ENCODE results near the gene UBAC1. TPM values are rescaled to one million over a fixed set of nuclear protein-coding genes. Genes with fewer than 3 reads are reported as not detected.
A peak's percentile ranks its signal among the peaks of the same experiment; 100 is the strongest.

UBAC1 gene
- total RNA-seq, 1 donor from 2014 or later, result 33.8 TPM

DNA sequence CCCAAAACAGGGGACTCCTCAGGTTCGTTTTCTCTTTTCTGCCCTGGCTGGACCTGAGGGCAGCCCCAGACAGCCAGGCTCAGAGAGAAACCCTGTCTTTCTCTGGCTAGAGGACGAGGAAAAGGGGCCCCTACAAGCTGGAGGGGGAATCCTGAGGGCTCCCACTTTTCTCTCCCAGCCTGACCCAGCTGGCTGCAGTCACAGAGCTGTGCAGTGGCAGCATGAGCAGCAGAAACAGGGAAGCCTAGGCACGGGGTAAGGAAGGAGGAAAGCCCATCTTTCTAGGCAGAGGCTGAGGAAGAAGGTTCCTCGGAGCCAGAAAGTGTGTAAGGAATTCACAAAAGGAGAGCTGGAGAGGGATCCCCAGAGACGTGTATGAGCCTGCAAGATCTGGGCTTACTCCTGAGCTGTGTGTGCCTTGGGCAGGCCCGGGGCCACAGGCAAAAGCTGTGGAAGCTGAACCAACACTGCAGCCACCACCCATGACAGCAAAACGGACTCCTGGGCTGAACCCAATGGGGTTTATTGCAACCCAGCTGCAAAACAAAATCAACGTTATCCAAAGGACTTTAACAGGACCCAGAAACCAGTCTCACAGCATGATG, 70.0 kb downstream of the UBAC1 start:
- Mint-ChIP-seq H3K4me3 (no peak overlapping the region), H3K27me3 (ENCODE audit: low read depth) (no peaks in the 10 kb centered on the region), H3K4me1 (peaks cover 59% of the 10 kb centered on the region), H3K9me3 (peaks cover 22% of the 10 kb centered on the region), H3K27ac (peak overlapping the region; percentile 84), H3K36me3 (peaks cover 22% of the 10 kb centered on the region)
- no peak for TF ChIP-seq CTCF (IDR thresholded peaks at IDR 0.05; ENCODE audit: unreplicated experiment)
- DNase-seq (ENCODE audit: low spot score in 2 of 2, unreplicated experiment in 2 of 2), result no peak

DNA sequence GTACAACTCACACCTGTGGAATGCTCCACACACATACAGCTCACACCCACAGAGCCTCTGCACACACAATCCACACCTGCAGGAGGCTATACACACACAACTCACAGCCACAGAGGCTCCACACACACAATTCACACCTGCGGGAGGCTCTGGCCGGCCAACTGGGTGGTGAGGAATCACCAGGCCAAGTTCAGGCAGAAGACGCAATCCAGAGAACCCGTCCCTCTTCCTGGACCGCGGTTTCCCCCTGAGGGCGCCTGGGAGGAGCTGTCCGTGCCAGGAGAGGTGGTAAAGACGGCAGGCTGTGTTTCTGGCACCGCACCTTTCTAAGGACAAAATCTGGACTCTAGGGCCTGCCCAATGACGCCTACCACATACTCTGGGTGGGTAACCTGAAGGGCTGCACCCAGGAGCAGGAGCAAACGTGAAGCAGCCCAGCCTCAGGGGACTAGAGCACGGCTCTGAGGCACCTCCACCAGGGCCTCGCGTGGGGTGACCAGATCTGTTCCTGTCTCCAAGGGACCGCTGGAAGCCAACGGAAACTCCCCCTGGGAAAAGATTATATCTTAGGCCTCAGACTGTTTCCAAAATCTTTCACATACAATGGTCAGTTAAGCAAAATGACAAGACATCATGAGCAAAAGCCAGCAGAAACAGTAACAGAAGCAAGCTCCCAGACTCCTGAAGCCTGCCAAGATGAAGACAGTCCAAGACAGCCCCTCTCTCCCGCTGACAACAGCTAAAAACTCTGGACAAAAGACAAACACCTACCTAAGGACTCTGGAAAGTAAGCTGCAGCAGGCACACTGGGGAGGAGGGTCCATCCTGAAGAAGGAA, 70.8 kb downstream of the UBAC1 start:
- no peak overlapping the region for H3K4me3 Mint-ChIP-seq
- peak overlapping the region; percentile 84 for H3K27ac Mint-ChIP-seq
- no peak for DNase-seq (ENCODE audit: low spot score in 2 of 2, unreplicated experiment in 2 of 2)
- peaks cover 61% of the 10 kb centered on the region for H3K4me1 Mint-ChIP-seq
- H3K27me3 Mint-ChIP-seq (ENCODE audit: low read depth), result no peaks in the 10 kb centered on the region
- TF ChIP-seq CTCF (IDR thresholded peaks at IDR 0.05; ENCODE audit: unreplicated experiment), result no peak
- H3K36me3 Mint-ChIP-seq, result peaks cover 16% of the 10 kb centered on the region
- H3K9me3 Mint-ChIP-seq, result peaks cover 15% of the 10 kb centered on the region

DNA sequence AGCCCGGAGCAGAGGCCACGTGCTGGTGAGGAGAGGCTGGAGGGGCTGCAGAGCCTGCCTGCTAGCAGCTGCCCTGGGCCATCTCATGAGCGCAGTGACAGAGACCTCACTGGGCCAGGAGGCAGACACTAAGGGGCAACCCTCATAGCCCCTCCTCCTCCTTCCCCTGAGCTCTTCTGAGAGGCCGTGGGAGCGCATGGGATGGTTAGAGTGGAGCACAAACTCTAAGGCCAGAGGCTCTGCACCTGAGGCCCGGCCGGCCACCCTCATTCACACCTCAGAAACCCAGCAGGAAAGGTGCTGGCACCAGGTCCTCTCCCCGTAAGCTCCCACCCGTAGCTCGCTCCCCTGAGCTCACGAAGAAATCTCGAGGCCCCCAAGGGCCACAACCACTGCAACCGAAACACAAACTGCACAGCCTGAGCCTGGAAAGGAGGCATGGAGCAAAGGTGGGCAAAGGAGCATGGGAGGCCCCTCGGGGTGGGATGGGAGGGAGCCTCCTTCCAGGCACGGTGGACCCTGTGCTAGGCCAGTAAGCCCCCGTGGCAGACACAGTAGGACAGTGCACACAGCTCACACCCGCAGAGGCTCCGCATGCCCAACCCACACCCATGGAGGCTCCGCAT, 71.5 kb downstream of the UBAC1 start:
- peaks cover 7% of the 10 kb centered on the region for H3K9me3 Mint-ChIP-seq
- peaks cover 66% of the 10 kb centered on the region for H3K4me1 Mint-ChIP-seq
- H3K27ac Mint-ChIP-seq, result peak overlapping the region; percentile 84
- peaks cover 9% of the 10 kb centered on the region for H3K36me3 Mint-ChIP-seq
- H3K4me3 Mint-ChIP-seq, result no peak overlapping the region
- DNase-seq (ENCODE audit: low spot score in 2 of 2, unreplicated experiment in 2 of 2), result peak in 1 of 2 experiments; percentile 20
- no peak for TF ChIP-seq CTCF (IDR thresholded peaks at IDR 0.05; ENCODE audit: unreplicated experiment)
- no peaks in the 10 kb centered on the region for H3K27me3 Mint-ChIP-seq (ENCODE audit: low read depth)

GRCh38 chr9:135888766-135889394, 72.3 kb downstream of the UBAC1 start:
- no peak for TF ChIP-seq CTCF (IDR thresholded peaks at IDR 0.05; ENCODE audit: unreplicated experiment)
- peaks cover 6% of the 10 kb centered on the region for H3K36me3 Mint-ChIP-seq
- no peak overlapping the region for H3K4me3 Mint-ChIP-seq
- peak overlapping the region; percentile 83 for H3K27ac Mint-ChIP-seq
- peaks cover 66% of the 10 kb centered on the region for H3K4me1 Mint-ChIP-seq
- no peaks in the 10 kb centered on the region for H3K27me3 Mint-ChIP-seq (ENCODE audit: low read depth)
- H3K9me3 Mint-ChIP-seq, result peaks cover 5% of the 10 kb centered on the region
- peak in 1 of 2 experiments; percentile 37 for DNase-seq (ENCODE audit: low spot score in 2 of 2, unreplicated experiment in 2 of 2)

DNA sequence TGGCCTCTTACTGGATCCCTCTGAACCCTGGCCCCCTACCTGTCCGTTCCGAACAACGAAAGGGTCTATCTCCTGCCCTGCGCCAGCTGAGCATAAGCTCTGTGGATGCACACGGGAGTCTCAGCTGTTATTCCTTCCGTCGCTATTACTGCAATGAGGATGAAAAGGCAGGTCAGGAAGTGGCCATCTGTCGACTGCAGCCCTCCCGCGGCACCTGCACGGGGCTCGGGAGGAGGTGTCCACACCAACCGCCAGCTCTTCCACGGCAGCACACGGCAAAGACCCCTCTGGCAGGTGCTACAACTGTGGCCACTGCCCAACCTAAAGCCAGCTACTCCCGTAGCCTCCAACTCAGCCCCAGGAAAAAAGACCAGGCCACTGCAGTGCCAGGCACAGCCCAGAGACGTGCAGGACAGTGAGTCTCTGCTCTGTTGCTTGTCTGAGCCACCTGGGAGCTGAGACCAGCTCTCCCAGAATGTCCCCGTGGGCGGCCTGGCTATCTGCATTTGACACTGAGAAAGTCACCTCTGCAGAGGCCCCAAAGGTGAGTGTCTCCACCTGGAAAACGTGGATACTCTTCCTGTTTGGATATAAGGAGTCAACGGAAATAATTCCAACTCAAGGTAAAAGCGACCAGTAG, 72.9 kb downstream of the UBAC1 start:
- no peaks in the 10 kb centered on the region for H3K27me3 Mint-ChIP-seq (ENCODE audit: low read depth)
- no peak overlapping the region for H3K4me3 Mint-ChIP-seq
- peak in 1 of 2 experiments; percentile 27 for DNase-seq (ENCODE audit: low spot score in 2 of 2, unreplicated experiment in 2 of 2)
- peaks cover 64% of the 10 kb centered on the region for H3K4me1 Mint-ChIP-seq
- H3K27ac Mint-ChIP-seq, result no peak overlapping the region
- no peak for TF ChIP-seq CTCF (IDR thresholded peaks at IDR 0.05; ENCODE audit: unreplicated experiment)
- no peaks in the 10 kb centered on the region for H3K36me3 Mint-ChIP-seq
- H3K9me3 Mint-ChIP-seq, result no peaks in the 10 kb centered on the region

Data from mesothelial cell of epicardium (in vitro differentiated cells).